ENCODE results near the gene ADGRV1.

GRCh38 chr5:90886381-90886780, 327.8 kb downstream of the ADGRV1 start:
- no peak for TF ChIP-seq POLR2A (IDR thresholded peaks at IDR 0.05; ENCODE audit: low read depth, low read length)
- no peak for TF ChIP-seq POLR2AphosphoS5 (IDR thresholded peaks at IDR 0.05; ENCODE audit: low read depth, low read length)
- TF ChIP-seq TAF1 (IDR thresholded peaks at IDR 0.05; ENCODE audit: borderline replicate concordance, low read depth, low read length) = no peak
